Stimulated activated CD8-positive, alpha-beta memory T cell treated with anti-CD3 and anti-CD28 coated beads, Interleukin-7, amount 100 ng/mL, for 24 hours (primary cell): ENCODE measurements around the gene PCDHB8.
"Not testable (repeated sequence)": the region's sequence is repeated elsewhere in the genome, so short reads cannot be mapped to it uniquely, and the experiment has no call there.

ENCODE experiments used
- DNase-seq: peaks from one replicate; pipeline ENCODE4 v3.0.0-alpha.2; 2020; ENCODE audit warnings: low read depth

Gene PCDHB8

GRCh38 chr5:141177577-141178191, at the start of gene PCDHB8:
Gene PCDHB8 (plus strand): TSS chr5:141177790. CDS start chr5:141178035, 245 bp downstream.
- DNase-seq = not testable (repeated sequence)

- no peak for DNase-seq
These were observed 42.4 kb upstream of the PCDHB8 start, which contains the start of gene PCDHB5 for GRCh38 chr5:141135030-141135717. Gene PCDHB5 (plus strand): TSS chr5:141135206. CDS start chr5:141135435, 229 bp downstream.

- DNase-seq = no peak
These were observed 41.8 kb upstream of the PCDHB8 start for GRCh38 chr5:141135718-141136266.

- DNase-seq = not testable (repeated sequence)
These were observed 40.2 kb upstream of the PCDHB8 start for GRCh38 chr5:141137346-141137745.

GRCh38 chr5:141149812-141150211, 27.8 kb upstream of the PCDHB8 start, which contains the start of gene PCDHB6:
Gene PCDHB6 (plus strand): TSS chr5:141150057. CDS start chr5:141150258, 201 bp downstream.
- no peak for DNase-seq

GRCh38 chr5:141150224-141150992, 27.2 kb upstream of the PCDHB8 start:
- DNase-seq = no peak

GRCh38 chr5:141150993-141151325, 26.6 kb upstream of the PCDHB8 start:
- no peak for DNase-seq

GRCh38 chr5:141151632-141152031, 26.0 kb upstream of the PCDHB8 start:
- not testable (repeated sequence) for DNase-seq

- not testable (repeated sequence) for DNase-seq
These were observed 25.5 kb upstream of the PCDHB8 start for GRCh38 chr5:141152096-141152495.

- DNase-seq = no peak
These were observed 21.8 kb upstream of the PCDHB8 start for GRCh38 chr5:141155540-141156374.

- DNase-seq = not testable (repeated sequence)
These were observed 20.2 kb upstream of the PCDHB8 start for GRCh38 chr5:141157356-141157755.

- not testable (repeated sequence) for DNase-seq
These were observed 19.7 kb upstream of the PCDHB8 start for GRCh38 chr5:141157901-141158300.

- DNase-seq = no peak
These were observed 5.0 kb upstream of the PCDHB8 start, which contains the start of gene PCDHB7 for GRCh38 chr5:141172381-141173204. Gene PCDHB7 (plus strand): TSS chr5:141172644. CDS start chr5:141172836, 192 bp downstream.

GRCh38 chr5:141174291-141175104, 3.1 kb upstream of the PCDHB8 start:
- DNase-seq = not testable (repeated sequence)

GRCh38 chr5:141175933-141176332, 1.7 kb upstream of the PCDHB8 start:
- no peak for DNase-seq

GRCh38 chr5:141179371-141179770, 1.8 kb downstream of the PCDHB8 start:
- DNase-seq = not testable (repeated sequence)

GRCh38 chr5:141179876-141180275, 2.3 kb downstream of the PCDHB8 start:
- DNase-seq = not testable (repeated sequence)

- no peak for DNase-seq
These were observed 2.7 kb downstream of the PCDHB8 start for GRCh38 chr5:141180313-141180712.

GRCh38 chr5:141182248-141182647, 4.7 kb downstream of the PCDHB8 start, which contains the start of gene PCDHB16:
Gene PCDHB16 (plus strand): TSS chr5:141182387. CDS start chr5:141182560, 173 bp downstream.
- DNase-seq = no peak
